Endothelial cell of umbilical vein (primary cell): ENCODE data around the gene SFI1. TPM values are rescaled to one million over a fixed set of nuclear protein-coding genes. Genes with fewer than 3 reads are reported as not detected.

ENCODE experiments used
- BruUV-seq: library from RNA; stranded (reverse); fragments of 400-500 nt; replicated peaks from 2 replicates; lab custom pipeline; 2021; lab: Mats Ljungman, UMichigan
- CTCF ChIA-PET: fragments of 300-600, 350-600 bp; sonication (Branson Sonifier 250); formaldehyde crosslinking; loops from one replicate; lab custom pipeline; 2021; ENCODE audit warnings: antibody characterized with exemption, inconsistent platforms; lab: Charles Lee
- POLR2A ChIA-PET: fragments of 300-600, 350-600 bp; sonication (Branson Sonifier 250); formaldehyde crosslinking; loops from one replicate; lab custom pipeline; 2021; ENCODE audit warnings: antibody characterized with exemption, inconsistent platforms; lab: Charles Lee
- DNase-seq: peaks from one replicate; pipeline ENCODE4 v3.0.0-alpha.2; 2011; ENCODE audit warnings: low read depth, low spot score
- FAIRE-seq: peaks from 2 replicates; lab custom pipeline; 2011; peaks lifted over from hg19 to GRCh38; lab: Jason Lieb, UNC
- H2AFZ ChIP-seq: 2 replicates; pipeline ENCODE4 v1.6.0; 2012; ENCODE audit warnings: low read depth, low read length, control low read depth, inconsistent platforms
- H3K27ac ChIP-seq: 2 replicates; pipeline ENCODE4 v1.5.1; 2011; ENCODE audit warnings: low read depth, mild to moderate bottlenecking, control low read depth, low read length, moderate library complexity; ENCODE audit not compliant: insufficient read depth
- H3K27me3 ChIP-seq, 2 experiments: 2 replicates each; pipeline versions ENCODE4 v1.6.0 to v1.6.1; 2011; ENCODE audit warnings: low read length in 2 of 2, mixed read lengths in 1 of 2; ENCODE audit not compliant: control insufficient read depth in 2 of 2, insufficient read depth in 2 of 2
- H3K36me3 ChIP-seq, 2 experiments: 2 replicates in 1 of 2; 3 replicates in 1 of 2; pipeline ENCODE4 v1.5.1; 2011; ENCODE audit warnings: low read length in 2 of 2, mild to moderate bottlenecking in 1 of 2, moderate library complexity in 1 of 2; ENCODE audit not compliant: control insufficient read depth in 2 of 2, insufficient read depth in 2 of 2; ENCODE audit errors: extremely low read depth in 1 of 2
- H3K4me1 ChIP-seq: 3 replicates; pipeline ENCODE4 v1.5.1; 2011; ENCODE audit warnings: mild to moderate bottlenecking, low read length; ENCODE audit not compliant: control insufficient read depth, insufficient read depth; ENCODE audit errors: extremely low read depth
- H3K4me2 ChIP-seq: 2 replicates; pipeline ENCODE4 v1.6.1; 2011; ENCODE audit warnings: low read length, control low read depth, mixed read lengths; ENCODE audit not compliant: insufficient read depth
- H3K4me3 ChIP-seq, 3 experiments: fragments of 200-600 bp in 1 of 3; sonication (generic), shearing (Covaris generic) in 1 of 3; replicated peaks in 1 of 3; 2 replicates each; pipeline ENCODE4 v1.5.1; 2011 to 2016; ENCODE audit warnings: control low read depth in 3 of 3, low read length in 3 of 3, mild to moderate bottlenecking in 2 of 3, inconsistent platforms in 1 of 3, low read depth in 1 of 3, moderate library complexity in 1 of 3; ENCODE audit not compliant: insufficient read depth in 1 of 3
- H3K79me2 ChIP-seq: 2 replicates; pipeline ENCODE4 v1.6.0; 2012; ENCODE audit warnings: low read length, inconsistent platforms; ENCODE audit not compliant: control insufficient read depth, insufficient read depth
- H3K9ac ChIP-seq: replicated peaks from 2 replicates; pipeline ENCODE3; 2011; ENCODE audit warnings: low read length, control low read depth; ENCODE audit not compliant: insufficient read depth; ENCODE audit errors: extremely low read depth
- H3K9me1 ChIP-seq: replicated peaks from 3 replicates; pipeline ENCODE4 v1.6.0; 2011; ENCODE audit warnings: mild to moderate bottlenecking, low read length; ENCODE audit not compliant: control insufficient read depth, insufficient read depth; ENCODE audit errors: extremely low read depth
- H3K9me3 ChIP-seq: replicated peaks from 2 replicates; pipeline ENCODE4 v1.5.1; 2012; ENCODE audit warnings: low read length, inconsistent platforms; ENCODE audit not compliant: control insufficient read depth, insufficient read depth
- H4K20me1 ChIP-seq: replicated peaks from 2 replicates; pipeline ENCODE3; 2011; ENCODE audit warnings: mild to moderate bottlenecking, low read length; ENCODE audit not compliant: control insufficient read depth, insufficient read depth; ENCODE audit errors: extremely low read depth
- GATA2 ChIP-seq: IDR thresholded peaks from 2 replicates; pipeline ENCODE4 v1.7.0; 2011; ENCODE audit warnings: low read depth, mild to moderate bottlenecking, moderate library complexity, mixed read lengths, low read length; ENCODE audit not compliant: insufficient read length, insufficient read depth
- JUN ChIP-seq: IDR thresholded peaks from 2 replicates; pipeline ENCODE4 v1.6.1; 2011; ENCODE audit warnings: borderline replicate concordance, low read depth; ENCODE audit not compliant: insufficient read length, insufficient read depth
- MYC ChIP-seq: IDR thresholded peaks from one replicate; pipeline ENCODE4 v1.6.1; 2011; ENCODE audit warnings: mild to moderate bottlenecking, low read depth, low read length
- POLR2A ChIP-seq: IDR thresholded peaks from 2 replicates; pipeline ENCODE4 v1.6.1; 2012; ENCODE audit warnings: low read depth, mild to moderate bottlenecking, control low read depth, low read length
- POLR2AphosphoS5 ChIP-seq: IDR thresholded peaks from 2 replicates; pipeline ENCODE4 v1.6.1; 2012; ENCODE audit warnings: low read depth, mild to moderate bottlenecking, control low read depth, low read length, moderate library complexity; ENCODE audit not compliant: insufficient read depth
- dilution Hi-C: fragments of 300-500 bp; cut with MboI; formaldehyde crosslinking; loops from one replicate; pipeline ENCODE4 v1.15.0; 2019; ENCODE audit warnings: low sequenced_read_pairs; ENCODE audit not compliant: extremely low pct_ligation_motif_present
- intact Hi-C: fragments of 100-400 bp; cut with micrococcal nuclease; formaldehyde crosslinking; loops from one replicate; pipeline ENCODE4 v1.10.0; 2022
- polyA plus RNA-seq, 4 experiments: library from polyadenylated mRNA; depleted of rRNA in 3 of 4; stranded (reverse) in 3 of 4; unstranded in 1 of 4; fragments of >200 nt; gene quantifications; 2 replicates each; pipeline versions ENCODE4 v1.2.1 to v1.2.3, GENCODE V29; 2011 to 2012; ENCODE audit warnings: missing spikeins in 1 of 4
- total RNA-seq: library from RNA; stranded (reverse); gene quantifications from 2 replicates; pipeline ENCODE4 v1.2.3, GENCODE V29; 2021
- TF ChIP-seq, protein P1 (sequence below), 2 donors: IDR thresholded peaks; 1 replicate in 1 of 2; 2 replicates in 1 of 2; pipeline ENCODE4 v1.5.1; 2011; ENCODE audit warnings: low read length in 2 of 2, mild to moderate bottlenecking in 2 of 2, moderate library complexity in 2 of 2, control low read depth in 1 of 2, inconsistent platforms in 1 of 2, low read depth in 1 of 2; ENCODE audit not compliant: insufficient read depth in 1 of 2; ENCODE audit errors: extremely low read depth in 1 of 2

Gene SFI1
- total and polyA plus RNA-seq, 2 donors (not counting 3 experiments of a cell fraction or from before 2014, with no cell fraction given), result 12.5 to 46.4 TPM

DNA sequence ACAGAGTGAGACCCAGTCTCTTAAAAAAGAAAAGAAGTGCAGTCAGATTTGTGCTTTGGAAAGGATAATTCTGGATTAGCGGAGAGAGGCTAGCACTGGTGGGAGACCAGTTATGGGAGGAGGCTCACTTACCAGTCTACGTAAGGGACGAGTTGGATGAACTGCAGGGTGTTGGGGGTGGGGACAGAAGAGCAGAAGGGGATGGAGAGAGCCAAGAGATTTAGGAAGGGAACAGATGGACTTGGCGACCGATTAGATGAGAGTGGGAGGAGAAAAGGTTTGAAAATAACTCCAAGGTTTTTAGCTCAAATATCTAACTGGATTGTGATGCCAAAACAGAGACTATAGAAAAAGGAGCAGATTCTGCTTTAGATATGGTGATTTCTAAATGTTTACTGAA is 81.4 kb downstream of the SFI1 start:
- H4K20me1 ChIP-seq, result no peaks in the 10 kb centered on the region
- peaks cover 2 to 8% of the 10 kb centered on the region in 2 experiments for H3K36me3 ChIP-seq
- no peaks in the 10 kb centered on the region for H3K9me1 ChIP-seq
- no peaks in the 10 kb centered on the region for H3K79me2 ChIP-seq
- TF ChIP-seq GATA2 (no peak), POLR2AphosphoS5 (no peak), MYC (no peak), JUN (no peak), POLR2A (no peak)
- no peak overlapping the region for H2AFZ ChIP-seq
- H3K4me2 ChIP-seq, result no peak overlapping the region
- FAIRE-seq, result no peak
- no TSS peak for BruUV-seq
- no peaks in the 10 kb centered on the region for H3K4me1 ChIP-seq
- no peak overlapping the region for H3K9ac ChIP-seq
- POLR2A ChIA-PET, result interaction anchor here (0.6 kb wide), 1 partner anchor 35 kb away, joined by 3 read pairs; no protein-coding TSS in a partner anchor
- intact Hi-C loops, result no loop called here
- H3K27me3 ChIP-seq, result no peaks in the 10 kb centered on the region
- DNase-seq, result no peak
- H3K27ac ChIP-seq, result no peak overlapping the region
- dilution Hi-C loops, result no loop called here
- no peaks in the 10 kb centered on the region for H3K9me3 ChIP-seq
- CTCF ChIA-PET, result interaction anchor here (1.1 to 2.2 kb wide), 2 partner anchors 21 to 393 kb away, joined by 3 to 4 read pairs; no protein-coding TSS in a partner anchor
- H3K4me3 ChIP-seq, result no peak overlapping the region

DNA sequence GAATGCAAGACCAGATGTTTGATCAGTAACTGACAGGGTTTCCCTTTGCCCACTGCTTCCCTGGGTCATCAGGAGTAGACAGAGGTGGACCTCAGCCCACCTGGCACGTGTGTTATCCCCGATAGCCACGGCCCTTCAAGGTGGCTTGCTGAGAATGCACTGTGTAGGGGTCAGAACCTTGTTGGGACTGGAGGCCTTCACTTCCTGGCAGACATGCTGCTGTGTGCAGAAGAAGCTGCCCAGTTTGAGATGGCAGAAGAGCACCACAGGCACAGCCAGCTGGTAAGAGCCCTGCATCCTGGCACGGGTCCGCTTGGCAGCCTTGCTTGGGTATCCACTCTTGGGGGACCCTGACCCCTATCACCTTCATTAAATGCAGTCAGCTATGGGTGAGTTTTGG is 81.8 kb downstream of the SFI1 start:
- CTCF ChIA-PET, result interaction anchor here (1.0 to 2.2 kb wide), 4 partner anchors 18 to 392 kb away, joined by 3 to 4 read pairs (median 3); no protein-coding TSS in a partner anchor

More for the DNA sequence above, 81.8 kb downstream of the SFI1 start:
- no peak overlapping the region for H3K4me2 ChIP-seq
- no peak overlapping the region for H2AFZ ChIP-seq
- TF ChIP-seq, protein P1, sequence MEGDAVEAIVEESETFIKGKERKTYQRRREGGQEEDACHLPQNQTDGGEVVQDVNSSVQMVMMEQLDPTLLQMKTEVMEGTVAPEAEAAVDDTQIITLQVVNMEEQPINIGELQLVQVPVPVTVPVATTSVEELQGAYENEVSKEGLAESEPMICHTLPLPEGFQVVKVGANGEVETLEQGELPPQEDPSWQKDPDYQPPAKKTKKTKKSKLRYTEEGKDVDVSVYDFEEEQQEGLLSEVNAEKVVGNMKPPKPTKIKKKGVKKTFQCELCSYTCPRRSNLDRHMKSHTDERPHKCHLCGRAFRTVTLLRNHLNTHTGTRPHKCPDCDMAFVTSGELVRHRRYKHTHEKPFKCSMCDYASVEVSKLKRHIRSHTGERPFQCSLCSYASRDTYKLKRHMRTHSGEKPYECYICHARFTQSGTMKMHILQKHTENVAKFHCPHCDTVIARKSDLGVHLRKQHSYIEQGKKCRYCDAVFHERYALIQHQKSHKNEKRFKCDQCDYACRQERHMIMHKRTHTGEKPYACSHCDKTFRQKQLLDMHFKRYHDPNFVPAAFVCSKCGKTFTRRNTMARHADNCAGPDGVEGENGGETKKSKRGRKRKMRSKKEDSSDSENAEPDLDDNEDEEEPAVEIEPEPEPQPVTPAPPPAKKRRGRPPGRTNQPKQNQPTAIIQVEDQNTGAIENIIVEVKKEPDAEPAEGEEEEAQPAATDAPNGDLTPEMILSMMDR (IDR thresholded peaks at IDR 0.05; ENCODE audit: extremely low read depth in 1 of 2, insufficient read depth in 1 of 2, low read depth in 1 of 2, low read length in 2 of 2), result no peak
- TF ChIP-seq POLR2A, result no peak
- H3K9ac ChIP-seq, result no peak overlapping the region
- H3K36me3 ChIP-seq, result peaks cover 2 to 5% of the 10 kb centered on the region in 2 experiments
- BruUV-seq, result no TSS peak
- dilution Hi-C loops, result no loop called here
- no peak for FAIRE-seq
- no peaks in the 10 kb centered on the region for H3K4me1 ChIP-seq
- POLR2A ChIA-PET, result no interaction called here
- H3K9me3 ChIP-seq, result no peaks in the 10 kb centered on the region
- H3K27me3 ChIP-seq, result no peaks in the 10 kb centered on the region
- H3K27ac ChIP-seq, result no peak overlapping the region
- H4K20me1 ChIP-seq, result no peaks in the 10 kb centered on the region
- intact Hi-C loops, result no loop called here
- no peaks in the 10 kb centered on the region for H3K9me1 ChIP-seq
- no peak for DNase-seq
- no peaks in the 10 kb centered on the region for H3K79me2 ChIP-seq
- H3K4me3 ChIP-seq, result no peak overlapping the region
